Sigmoid colon (tissue), 4 donors: Measurements from ENCODE around the gene ANKRD2.

Experiments used
- POLR2AphosphoS5 ChIP-seq, 4 donors: sonication (generic); formaldehyde crosslinking; IDR thresholded peaks; one replicate each; pipeline ENCODE4 v1.6.1; 2017; ENCODE audit warnings: antibody characterized with exemption in 4 of 4
- TF ChIP-seq, protein P1 (sequence below), 4 experiments: fragments of 450-650 bp in 3 of 4; fragments of 200-600 bp in 1 of 4; IDR thresholded peaks; one replicate each; pipeline ENCODE4 v1.5.1; 2016 to 2019; ENCODE audit warnings: antibody characterized with exemption in 4 of 4, mild to moderate bottlenecking in 3 of 4, moderate library complexity in 2 of 4

DNA sequence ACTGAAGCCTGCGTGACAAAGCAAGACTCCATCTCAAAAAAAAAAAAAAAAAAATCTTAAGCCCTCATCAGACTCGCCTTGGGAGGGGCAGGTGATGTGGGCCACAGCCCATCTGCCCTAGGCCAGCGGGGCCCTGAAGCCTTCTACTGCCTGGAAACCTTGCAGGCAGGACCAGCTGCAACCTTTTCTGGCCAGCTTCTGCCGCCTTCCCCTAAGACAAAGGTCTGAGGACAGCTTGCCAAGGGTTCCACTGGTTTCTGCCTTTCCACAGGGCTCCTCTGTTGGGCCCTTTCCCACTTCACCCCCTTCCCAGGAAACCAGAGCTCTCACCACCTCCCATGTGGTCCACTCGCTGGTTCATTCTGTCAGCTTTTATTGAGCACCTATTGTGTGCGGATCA, 38.7 kb upstream of the ANKRD2 start:
- no peak for TF ChIP-seq POLR2AphosphoS5 (IDR thresholded peaks at IDR 0.05)
- TF ChIP-seq, protein P1, sequence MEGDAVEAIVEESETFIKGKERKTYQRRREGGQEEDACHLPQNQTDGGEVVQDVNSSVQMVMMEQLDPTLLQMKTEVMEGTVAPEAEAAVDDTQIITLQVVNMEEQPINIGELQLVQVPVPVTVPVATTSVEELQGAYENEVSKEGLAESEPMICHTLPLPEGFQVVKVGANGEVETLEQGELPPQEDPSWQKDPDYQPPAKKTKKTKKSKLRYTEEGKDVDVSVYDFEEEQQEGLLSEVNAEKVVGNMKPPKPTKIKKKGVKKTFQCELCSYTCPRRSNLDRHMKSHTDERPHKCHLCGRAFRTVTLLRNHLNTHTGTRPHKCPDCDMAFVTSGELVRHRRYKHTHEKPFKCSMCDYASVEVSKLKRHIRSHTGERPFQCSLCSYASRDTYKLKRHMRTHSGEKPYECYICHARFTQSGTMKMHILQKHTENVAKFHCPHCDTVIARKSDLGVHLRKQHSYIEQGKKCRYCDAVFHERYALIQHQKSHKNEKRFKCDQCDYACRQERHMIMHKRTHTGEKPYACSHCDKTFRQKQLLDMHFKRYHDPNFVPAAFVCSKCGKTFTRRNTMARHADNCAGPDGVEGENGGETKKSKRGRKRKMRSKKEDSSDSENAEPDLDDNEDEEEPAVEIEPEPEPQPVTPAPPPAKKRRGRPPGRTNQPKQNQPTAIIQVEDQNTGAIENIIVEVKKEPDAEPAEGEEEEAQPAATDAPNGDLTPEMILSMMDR (IDR thresholded peaks at IDR 0.05) = no peak
